Measurements from ENCODE around the gene GPX7. TPM values are rescaled to one million over a fixed set of nuclear protein-coding genes. Genes with fewer than 3 reads are reported as not detected.

Gene GPX7
- total RNA-seq, 1 experiment from 2014 or later, result not detected

DNA sequence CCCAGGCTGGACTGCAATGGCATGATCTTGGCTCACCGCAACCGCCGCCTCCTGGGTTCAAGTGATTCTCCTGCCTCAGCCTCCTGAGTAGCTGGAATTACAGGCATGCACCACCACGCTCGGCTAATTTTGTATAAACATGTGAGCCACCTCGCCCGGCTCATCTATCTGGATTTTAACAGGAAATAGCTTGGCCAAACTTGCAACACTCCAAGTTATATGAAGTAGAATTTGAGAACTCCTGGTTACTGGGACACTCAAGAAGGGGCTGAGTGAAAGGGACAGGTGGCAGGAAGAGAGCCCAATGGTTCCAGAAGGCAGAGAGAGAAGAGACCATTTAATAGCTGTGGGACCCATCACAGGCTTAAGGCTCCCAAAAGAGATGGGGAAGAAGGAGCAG lies 2.9 kb upstream of the GPX7 start:
- Histone ChIP-seq H3K36me3 (ENCODE audit: low read depth, low read length) (no peaks in the 10 kb centered on the region), H3K9me3 (ENCODE audit: low read length) (no peaks in the 10 kb centered on the region), H4K20me1 (ENCODE audit: low read length) (no peaks in the 10 kb centered on the region), H3K9ac (ENCODE audit: low read length) (no peak overlapping the region), H3K27ac (ENCODE audit: low read length) (no peak overlapping the region), H3K27me3 (ENCODE audit: low read length) (no peaks in the 10 kb centered on the region), H3F3A (ENCODE audit: low read length, unreplicated experiment) (no peaks in the 10 kb centered on the region), H2AFZ (ENCODE audit: low read length) (no peak overlapping the region), H3K9me2 (replicated peaks; ENCODE audit: low read length) (no peaks in the 10 kb centered on the region), H3K4me3 (ENCODE audit: low read length) (no peak overlapping the region), H3K4me1 (ENCODE audit: insufficient read depth, low read length) (no peaks in the 10 kb centered on the region; the same call in 1 of the 2 replicates), H3K79me2 (ENCODE audit: low read length) (no peaks in the 10 kb centered on the region), H3K4me2 (ENCODE audit: low read length) (no peak overlapping the region)
- TF ChIP-seq EZH2 (IDR thresholded peaks at IDR 0.05; ENCODE audit: low read length, unreplicated experiment) (no peak), EZH2phosphoT487 (IDR thresholded peaks at IDR 0.05; ENCODE audit: borderline replicate concordance, low read length) (no peak)
- TF ChIP-seq, protein P1, sequence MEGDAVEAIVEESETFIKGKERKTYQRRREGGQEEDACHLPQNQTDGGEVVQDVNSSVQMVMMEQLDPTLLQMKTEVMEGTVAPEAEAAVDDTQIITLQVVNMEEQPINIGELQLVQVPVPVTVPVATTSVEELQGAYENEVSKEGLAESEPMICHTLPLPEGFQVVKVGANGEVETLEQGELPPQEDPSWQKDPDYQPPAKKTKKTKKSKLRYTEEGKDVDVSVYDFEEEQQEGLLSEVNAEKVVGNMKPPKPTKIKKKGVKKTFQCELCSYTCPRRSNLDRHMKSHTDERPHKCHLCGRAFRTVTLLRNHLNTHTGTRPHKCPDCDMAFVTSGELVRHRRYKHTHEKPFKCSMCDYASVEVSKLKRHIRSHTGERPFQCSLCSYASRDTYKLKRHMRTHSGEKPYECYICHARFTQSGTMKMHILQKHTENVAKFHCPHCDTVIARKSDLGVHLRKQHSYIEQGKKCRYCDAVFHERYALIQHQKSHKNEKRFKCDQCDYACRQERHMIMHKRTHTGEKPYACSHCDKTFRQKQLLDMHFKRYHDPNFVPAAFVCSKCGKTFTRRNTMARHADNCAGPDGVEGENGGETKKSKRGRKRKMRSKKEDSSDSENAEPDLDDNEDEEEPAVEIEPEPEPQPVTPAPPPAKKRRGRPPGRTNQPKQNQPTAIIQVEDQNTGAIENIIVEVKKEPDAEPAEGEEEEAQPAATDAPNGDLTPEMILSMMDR (conservative IDR thresholded peaks at IDR 0.05; ENCODE audit: low read depth, low read length), result no peak
- ChIA-PET POLR2A (ENCODE audit: unreplicated experiment) (no interaction called here), CTCF (no interaction called here)
- intact Hi-C loops (cut with micrococcal nuclease), result no loop called here
- no TSS peak for BruUV-seq (replicated peaks)
- DNase-seq, result no peak
- no peak for ATAC-seq

DNA sequence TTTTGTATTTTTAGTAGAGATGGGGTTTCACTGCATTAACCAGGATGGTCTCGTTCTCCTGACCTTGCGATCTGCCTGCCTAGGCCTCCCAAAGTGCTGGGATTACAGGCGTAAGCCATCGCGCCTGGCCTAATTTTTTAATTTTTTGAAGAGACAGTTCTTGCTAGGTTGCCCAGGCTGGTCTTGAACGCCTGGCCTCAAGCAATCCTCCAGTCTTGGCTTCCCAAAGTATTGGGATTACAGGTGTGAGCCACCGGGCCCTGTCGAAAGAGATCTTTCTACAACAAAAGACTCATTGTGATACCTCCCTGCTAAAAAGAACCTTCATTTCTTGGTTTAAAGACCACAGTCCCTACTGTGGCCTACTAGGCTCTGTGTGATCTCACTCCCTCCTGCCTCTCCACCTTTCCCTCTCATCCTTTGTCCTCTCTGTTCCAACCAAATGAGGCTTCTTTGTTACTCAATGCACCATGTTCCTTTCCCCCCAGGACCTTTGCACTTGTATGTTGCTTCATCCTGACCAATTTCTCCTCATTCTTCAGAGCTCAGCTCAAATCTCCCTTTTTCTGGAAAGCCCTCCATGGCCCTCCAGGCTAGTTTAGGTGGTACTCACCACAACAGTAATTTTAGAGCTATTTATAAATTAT lies 1.5 kb upstream of the GPX7 start:
- H3K4me2 ChIP-seq (ENCODE audit: low read length), result no peak overlapping the region
- BruUV-seq (replicated peaks), result no TSS peak
- H3F3A ChIP-seq (ENCODE audit: low read length, unreplicated experiment), result no peaks in the 10 kb centered on the region
- H3K79me2 ChIP-seq (ENCODE audit: low read length), result no peaks in the 10 kb centered on the region
- ChIA-PET CTCF (no interaction called here), POLR2A (ENCODE audit: unreplicated experiment) (no interaction called here)
- no peaks in the 10 kb centered on the region for H3K9me3 ChIP-seq (ENCODE audit: low read length)
- H3K9me2 ChIP-seq (replicated peaks; ENCODE audit: low read length), result no peaks in the 10 kb centered on the region
- H3K4me3 ChIP-seq (ENCODE audit: low read length), result no peak overlapping the region
- ATAC-seq (no peak), DNase-seq (no peak)
- intact Hi-C loops (cut with micrococcal nuclease), result no loop called here
- H3K9ac ChIP-seq (ENCODE audit: low read length), result no peak overlapping the region
- H3K4me1 ChIP-seq (ENCODE audit: insufficient read depth, low read length), result no peaks in the 10 kb centered on the region; the same call in 1 of the 2 replicates
- H3K27ac ChIP-seq (ENCODE audit: low read length), result no peak overlapping the region
- no peaks in the 10 kb centered on the region for H3K27me3 ChIP-seq (ENCODE audit: low read length)
- no peaks in the 10 kb centered on the region for H3K36me3 ChIP-seq (ENCODE audit: low read depth, low read length)
- no peak overlapping the region for H2AFZ ChIP-seq (ENCODE audit: low read length)
- TF ChIP-seq EZH2 (IDR thresholded peaks at IDR 0.05; ENCODE audit: low read length, unreplicated experiment) (no peak), EZH2phosphoT487 (IDR thresholded peaks at IDR 0.05; ENCODE audit: borderline replicate concordance, low read length) (no peak)
- TF ChIP-seq, protein P1 (conservative IDR thresholded peaks at IDR 0.05; ENCODE audit: low read depth, low read length), result no peak
- no peaks in the 10 kb centered on the region for H4K20me1 ChIP-seq (ENCODE audit: low read length)

DNA sequence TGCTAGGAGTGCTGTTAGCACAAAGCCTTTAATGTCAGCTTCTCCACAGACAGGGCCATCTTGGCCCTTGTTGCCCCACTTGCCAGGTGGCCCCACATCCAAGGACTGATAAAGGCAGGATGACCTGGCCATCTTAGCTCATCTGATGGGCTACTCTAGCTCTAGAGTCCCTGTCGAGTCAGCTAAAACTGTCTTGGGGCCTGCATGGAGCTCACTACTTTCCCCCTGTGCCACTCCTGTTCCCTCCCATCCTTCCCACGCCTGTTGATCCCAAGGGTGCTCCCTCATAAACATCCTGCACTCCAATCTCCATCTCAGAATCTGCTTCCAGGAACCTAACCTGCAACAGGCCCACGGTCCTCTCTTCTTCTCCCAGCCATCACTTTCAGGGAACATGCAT lies 652 bp upstream of the GPX7 start:
- CTCF ChIA-PET, result no interaction called here
- POLR2A ChIA-PET (ENCODE audit: unreplicated experiment), result no interaction called here
- H3K4me3 ChIP-seq (ENCODE audit: low read length), result no peak overlapping the region
- H3K9me3 ChIP-seq (ENCODE audit: low read length), result no peaks in the 10 kb centered on the region
- intact Hi-C loops (cut with micrococcal nuclease), result no loop called here
- H3K9me2 ChIP-seq (replicated peaks; ENCODE audit: low read length), result no peaks in the 10 kb centered on the region
- no peak for ATAC-seq
- no peak overlapping the region for H3K27ac ChIP-seq (ENCODE audit: low read length)
- no peaks in the 10 kb centered on the region; the same call in 1 of the 2 replicates for H3K4me1 ChIP-seq (ENCODE audit: insufficient read depth, low read length)
- DNase-seq, result no peak
- no peaks in the 10 kb centered on the region for H3K36me3 ChIP-seq (ENCODE audit: low read depth, low read length)
- H3K9ac ChIP-seq (ENCODE audit: low read length), result no peak overlapping the region
- BruUV-seq (replicated peaks), result no TSS peak
- H2AFZ ChIP-seq (ENCODE audit: low read length), result no peak overlapping the region
- H3K4me2 ChIP-seq (ENCODE audit: low read length), result no peak overlapping the region
- H3K79me2 ChIP-seq (ENCODE audit: low read length), result no peaks in the 10 kb centered on the region
- TF ChIP-seq, protein P1 (conservative IDR thresholded peaks at IDR 0.05; ENCODE audit: low read depth, low read length), result no peak
- TF ChIP-seq EZH2 (IDR thresholded peaks at IDR 0.05; ENCODE audit: low read length, unreplicated experiment), result no peak
- H3F3A ChIP-seq (ENCODE audit: low read length, unreplicated experiment), result no peaks in the 10 kb centered on the region
- H3K27me3 ChIP-seq (ENCODE audit: low read length), result no peaks in the 10 kb centered on the region
- no peaks in the 10 kb centered on the region for H4K20me1 ChIP-seq (ENCODE audit: low read length)
